RWPE2 (cell line): ENCODE data around the gene FANCC.
"Not testable (repeated sequence)": the region's sequence is repeated elsewhere in the genome, so short reads cannot be mapped to it uniquely, and the experiment has no call there.

Experiments
- ATAC-seq: fragments of 200-7000 bp; cut with Tn5 transposase; 3 replicates; pipeline ENCODE4 v1.9.1; 2021; ENCODE audit warnings: low read depth
- DNase-seq: peaks from one replicate; pipeline ENCODE4 v3.0.0-alpha.2; 2020; ENCODE audit warnings: low spot score
- H3K27ac ChIP-seq: fragments of 450-650 bp; 2 replicates; pipeline ENCODE4 v1.5.1; 2017; ENCODE audit warnings: mild to moderate bottlenecking; ENCODE audit not compliant: poor library complexity, severe bottlenecking
- H3K27me3 ChIP-seq: fragments of 250-450 bp; sonication (Bioruptor Pico); 2 replicates; pipeline ENCODE4 v1.5.1; 2021; ENCODE audit warnings: mild to moderate bottlenecking, moderate library complexity; ENCODE audit not compliant: insufficient read depth, poor library complexity, severe bottlenecking
- H3K36me3 ChIP-seq: fragments of 250-450 bp; sonication (Bioruptor Pico); 2 replicates; pipeline ENCODE4 v1.5.1; 2020; ENCODE audit warnings: low read depth, mild to moderate bottlenecking, moderate library complexity
- H3K4me1 ChIP-seq: fragments of 250-450 bp; sonication (Bioruptor Pico); 2 replicates; pipeline ENCODE4 v1.5.1; 2021; ENCODE audit warnings: mild to moderate bottlenecking, moderate library complexity; ENCODE audit not compliant: insufficient read depth, poor library complexity, severe bottlenecking
- H3K4me3 ChIP-seq: fragments of 250-450 bp; sonication (Bioruptor Pico); 2 replicates; pipeline ENCODE4 v1.5.1; 2021; ENCODE audit warnings: mild to moderate bottlenecking, moderate library complexity; ENCODE audit not compliant: severe bottlenecking
- H3K9me3 ChIP-seq: fragments of 250-450 bp; sonication (Bioruptor Pico); 2 replicates; pipeline ENCODE4 v1.5.1; 2021; ENCODE audit warnings: mild to moderate bottlenecking, moderate library complexity; ENCODE audit not compliant: severe bottlenecking
- CTCF ChIP-seq: fragments of 450-650 bp; IDR thresholded peaks from one replicate; pipeline ENCODE4 v1.5.1; 2017; ENCODE audit warnings: mild to moderate bottlenecking, moderate library complexity; ENCODE audit not compliant: poor library complexity, severe bottlenecking

Gene FANCC

GRCh38 chr9:95229230-95229915, 88.1 kb downstream of the FANCC start:
- ATAC-seq (no peak), DNase-seq (no peak)
- TF ChIP-seq CTCF = no peak
- H3K9me3 ChIP-seq = no peaks in the 10 kb centered on the region
- H3K4me1 ChIP-seq = no peaks in the 10 kb centered on the region
- H3K4me3 ChIP-seq = no peak overlapping the region
- no peaks in the 10 kb centered on the region for H3K27me3 ChIP-seq
- no peaks in the 10 kb centered on the region for H3K36me3 ChIP-seq
- no peak overlapping the region for H3K27ac ChIP-seq

DNA sequence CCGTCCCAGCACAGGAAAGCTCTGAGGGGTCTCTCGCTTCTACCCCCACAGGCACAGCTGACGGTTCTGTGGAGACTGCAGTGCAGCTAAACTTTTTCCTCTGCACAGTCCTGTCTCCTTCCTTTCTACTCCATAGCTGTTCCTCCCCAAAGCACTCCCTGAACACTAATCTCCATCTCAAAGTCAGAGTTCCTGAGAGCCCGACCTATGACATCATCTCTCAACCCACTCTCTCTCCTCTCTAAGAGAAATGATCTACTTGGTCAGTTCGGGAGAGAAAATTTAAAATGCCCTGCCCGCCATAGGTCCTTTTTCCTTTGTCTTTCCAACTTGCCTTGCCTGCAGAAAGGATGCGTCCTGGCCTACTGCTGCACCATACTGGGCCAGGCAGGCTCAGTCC, 90.6 kb downstream of the FANCC start:
- no peak for TF ChIP-seq CTCF

GRCh38 chr9:95225726-95226106, 91.8 kb downstream of the FANCC start:
- H3K9me3 ChIP-seq = no peaks in the 10 kb centered on the region
- DNase-seq (no peak), ATAC-seq (no peak)
- no peak overlapping the region for H3K27ac ChIP-seq
- H3K4me3 ChIP-seq = no peak overlapping the region
- no peaks in the 10 kb centered on the region for H3K27me3 ChIP-seq
- no peak for TF ChIP-seq CTCF
- H3K4me1 ChIP-seq = no peaks in the 10 kb centered on the region
- H3K36me3 ChIP-seq = no peaks in the 10 kb centered on the region

More for the DNA sequence above, 90.6 kb downstream of the FANCC start:
- no peaks in the 10 kb centered on the region for H3K27me3 ChIP-seq
- H3K4me3 ChIP-seq = no peak overlapping the region
- no peak for DNase-seq
- no peaks in the 10 kb centered on the region for H3K36me3 ChIP-seq
- H3K4me1 ChIP-seq = no peaks in the 10 kb centered on the region
- no peak for ATAC-seq
- H3K27ac ChIP-seq = no peak overlapping the region
- H3K9me3 ChIP-seq = no peaks in the 10 kb centered on the region

- H3K27ac ChIP-seq = no peak overlapping the region
- TF ChIP-seq CTCF = no peak
- H3K36me3 ChIP-seq = no peaks in the 10 kb centered on the region
- H3K9me3 ChIP-seq = no peaks in the 10 kb centered on the region
- no peaks in the 10 kb centered on the region for H3K27me3 ChIP-seq
- no peaks in the 10 kb centered on the region for H3K4me1 ChIP-seq
- ATAC-seq = no peak
- no peak for DNase-seq
- no peak overlapping the region for H3K4me3 ChIP-seq
These were observed 92.3 kb downstream of the FANCC start for GRCh38 chr9:95225076-95225725.

- H3K27me3 ChIP-seq = no peaks in the 10 kb centered on the region
- no peak overlapping the region for H3K4me3 ChIP-seq
- H3K9me3 ChIP-seq = no peaks in the 10 kb centered on the region
- TF ChIP-seq CTCF = no peak
- DNase-seq (no peak), ATAC-seq (0 out of 3 replicates have a peak, but pooled peaks have one; percentile 17)
- no peaks in the 10 kb centered on the region for H3K36me3 ChIP-seq
- H3K27ac ChIP-seq = no peak overlapping the region
- no peaks in the 10 kb centered on the region for H3K4me1 ChIP-seq
These were observed 93.0 kb downstream of the FANCC start for GRCh38 chr9:95224376-95225019.

DNA sequence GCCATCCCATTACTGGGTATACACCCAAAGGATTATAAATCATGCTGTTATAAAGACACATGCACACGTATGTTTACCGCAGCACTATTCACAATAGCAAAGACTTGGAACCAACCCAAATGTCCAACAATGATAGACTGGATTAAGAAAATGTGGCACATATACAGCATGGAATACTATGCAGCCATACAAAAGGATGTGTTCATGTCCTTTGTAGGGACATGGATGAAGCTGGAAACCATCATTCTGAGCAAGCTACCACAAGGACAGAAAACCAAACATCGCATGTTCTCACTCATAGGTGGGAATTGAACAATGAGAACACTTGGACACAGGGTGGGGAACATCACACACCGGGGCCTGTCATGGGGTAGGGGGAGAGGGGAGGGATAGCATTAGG, 97.2 kb downstream of the FANCC start:
- not testable (repeated sequence) for DNase-seq, ATAC-seq, H3K27ac ChIP-seq, H3K27me3 ChIP-seq, H3K4me3 ChIP-seq, H3K9me3 ChIP-seq, H3K4me1 ChIP-seq, H3K36me3 ChIP-seq
